ENCODE data around the gene LUZP1. TPM values are rescaled to one million over a fixed set of nuclear protein-coding genes. Genes with fewer than 3 reads are reported as not detected.

The LUZP1 gene
- total and polyA plus RNA-seq, 8 donors, result 1.7 to 15.2 (median 6.1) TPM

GRCh38 chr1:23215291-23215690 is 46.6 kb upstream of the LUZP1 start:
- WGBS, 2 donors, result 68 to 71% methylated on average over 3 of the region's 3 CpGs
- H3K27me3 ChIP-seq, result peaks cover 0 to 8% (median 0%) of the 10 kb centered on the region in 4 donors
- no peak for FAIRE-seq
- ATAC-seq, result no peak
- H3K36me3 ChIP-seq, result no peaks in the 10 kb centered on the region
- H3K4me1 ChIP-seq, result peaks cover 0 to 4% (median 0%) of the 10 kb centered on the region in 3 donors
- no peaks in the 10 kb centered on the region for H3K9me3 ChIP-seq
- intact Hi-C loops (cut with DNase I), result no loop called here
- no peak overlapping the region for H3K4me3 ChIP-seq
- no peak overlapping the region for H3K27ac ChIP-seq
- DNase-seq, result no peak
- TF ChIP-seq CTCF (IDR thresholded peaks at IDR 0.05), result no peak

GRCh38 chr1:23214640-23215039 is 46.0 kb upstream of the LUZP1 start:
- intact Hi-C loops (cut with DNase I), result no loop called here
- DNase-seq (no peak), FAIRE-seq (no peak), ATAC-seq (no peak)
- Histone ChIP-seq H3K36me3 (no peaks in the 10 kb centered on the region), H3K4me1 (peaks cover 0 to 4% (median 0%) of the 10 kb centered on the region in 3 donors), H3K4me3 (no peak overlapping the region), H3K27me3 (peaks cover 0 to 8% (median 0%) of the 10 kb centered on the region in 4 donors), H3K9me3 (no peaks in the 10 kb centered on the region), H3K27ac (no peak overlapping the region)
- WGBS, 2 donors, result 86 to 94% methylated on average over 4 of the region's 4 CpGs
- TF ChIP-seq CTCF (IDR thresholded peaks at IDR 0.05), result no peak

- ATAC-seq, result no peak
- 57 to 67% methylated on average over 4 of the region's 4 CpGs for WGBS, 2 donors
- no peak overlapping the region for H3K4me3 ChIP-seq
- no peak for TF ChIP-seq CTCF (IDR thresholded peaks at IDR 0.05)
- no peak overlapping the region for H3K27ac ChIP-seq
- H3K4me1 ChIP-seq, result peaks cover 0 to 2% (median 0%) of the 10 kb centered on the region in 3 donors
- intact Hi-C loops (cut with DNase I), result no loop called here
- H3K36me3 ChIP-seq, result no peaks in the 10 kb centered on the region
- no peaks in the 10 kb centered on the region for H3K9me3 ChIP-seq
- DNase-seq, result no peak
- H3K27me3 ChIP-seq, result peaks cover 0 to 8% (median 0%) of the 10 kb centered on the region in 4 donors
- FAIRE-seq, result no peak
Observed at GRCh38 chr1:23211955-23212354, 43.3 kb upstream of the LUZP1 start.

GRCh38 chr1:23210963-23211362 is 42.3 kb upstream of the LUZP1 start:
- Histone ChIP-seq H3K4me1 (no peaks in the 10 kb centered on the region), H3K36me3 (no peaks in the 10 kb centered on the region), H3K9me3 (no peaks in the 10 kb centered on the region), H3K27ac (no peak overlapping the region), H3K4me3 (no peak overlapping the region), H3K27me3 (peaks cover 0 to 3% (median 0%) of the 10 kb centered on the region in 4 donors)
- WGBS, 2 donors, result 58 to 60% methylated on average over 2 of the region's 2 CpGs
- TF ChIP-seq CTCF (IDR thresholded peaks at IDR 0.05), result no peak
- DNase-seq (no peak), FAIRE-seq (no peak), ATAC-seq (no peak)
- intact Hi-C loops (cut with DNase I), result no loop called here

- DNase-seq (no peak), FAIRE-seq (no peak), ATAC-seq (no peak)
- Histone ChIP-seq H3K9me3 (no peaks in the 10 kb centered on the region), H3K36me3 (no peaks in the 10 kb centered on the region), H3K27me3 (no peaks in the 10 kb centered on the region), H3K4me1 (no peaks in the 10 kb centered on the region), H3K27ac (no peak overlapping the region), H3K4me3 (no peak overlapping the region)
- 35 to 40% methylated on average over 6 of the region's 6 CpGs for WGBS, 2 donors
- TF ChIP-seq CTCF (IDR thresholded peaks at IDR 0.05), result no peak
- intact Hi-C loops (cut with DNase I), result no loop called here
Observed at GRCh38 chr1:23210351-23210785, 41.7 kb upstream of the LUZP1 start.
